ENCODE results near the gene MOB1B.
"Not testable (repeated sequence)": the region's sequence is repeated elsewhere in the genome, so short reads cannot be mapped to it uniquely, and the experiment has no call there.

The MOB1B gene

DNA sequence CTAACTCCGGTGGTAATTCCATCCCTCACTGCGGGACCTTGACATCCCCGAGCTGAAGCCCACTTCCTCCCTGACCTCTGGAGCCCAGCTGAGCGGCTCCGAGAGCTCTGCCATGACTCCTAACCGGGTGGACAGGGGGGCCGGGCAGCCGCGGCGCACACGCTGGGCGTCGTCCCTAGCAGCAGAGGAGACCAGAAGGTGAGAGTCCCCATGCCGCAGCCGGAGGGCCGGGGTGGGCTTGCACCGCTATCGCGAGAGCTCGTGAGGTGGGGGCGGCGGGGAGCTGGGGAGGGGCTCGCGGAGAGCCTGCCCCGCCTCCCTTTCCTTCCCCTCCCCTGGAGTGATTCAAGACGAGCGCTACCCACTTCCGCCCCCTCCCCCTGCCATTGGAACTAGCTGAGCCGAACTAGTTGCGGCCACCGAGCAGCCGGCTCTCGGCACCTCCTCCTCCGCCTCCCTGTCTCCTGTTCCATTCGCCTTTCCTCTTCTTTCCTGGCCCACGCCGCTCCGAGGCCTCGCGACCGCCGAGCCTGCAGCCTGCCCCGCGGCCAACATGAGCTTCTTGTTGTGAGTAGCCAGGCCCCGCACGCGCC is at the start of gene MOB1B:
Gene MOB1B (plus strand): TSS at position 386 of the 593 bp plus-strand sequence. CDS start 168 bp downstream, at position 554.
- DNase-seq, result peak; percentile 37

GRCh38 chr4:70855464-70855863 is 46.7 kb upstream of the MOB1B start:
- DNase-seq, result no peak

DNA sequence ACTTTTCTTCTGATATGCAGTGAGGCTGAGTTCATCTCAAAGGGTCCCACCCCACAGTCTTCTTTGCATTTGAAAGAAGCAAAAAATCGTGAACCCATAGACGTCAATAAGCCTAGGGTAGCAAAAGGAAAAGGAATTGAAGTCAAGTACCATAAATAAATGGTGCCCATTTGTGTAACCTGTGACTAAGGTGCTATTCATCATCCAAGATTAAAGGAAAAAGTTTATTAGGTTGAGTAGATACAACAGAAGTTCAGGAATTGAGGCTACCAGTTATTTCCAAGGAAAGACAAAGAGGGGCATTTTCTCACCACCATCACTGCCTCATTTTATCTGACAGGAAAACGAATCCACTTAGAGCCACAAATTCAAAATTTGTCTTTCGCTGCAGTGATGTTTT is 43.7 kb upstream of the MOB1B start:
- DNase-seq, result no peak

- DNase-seq, result no peak
These were observed 43.1 kb upstream of the MOB1B start for GRCh38 chr4:70859066-70859465.

DNA sequence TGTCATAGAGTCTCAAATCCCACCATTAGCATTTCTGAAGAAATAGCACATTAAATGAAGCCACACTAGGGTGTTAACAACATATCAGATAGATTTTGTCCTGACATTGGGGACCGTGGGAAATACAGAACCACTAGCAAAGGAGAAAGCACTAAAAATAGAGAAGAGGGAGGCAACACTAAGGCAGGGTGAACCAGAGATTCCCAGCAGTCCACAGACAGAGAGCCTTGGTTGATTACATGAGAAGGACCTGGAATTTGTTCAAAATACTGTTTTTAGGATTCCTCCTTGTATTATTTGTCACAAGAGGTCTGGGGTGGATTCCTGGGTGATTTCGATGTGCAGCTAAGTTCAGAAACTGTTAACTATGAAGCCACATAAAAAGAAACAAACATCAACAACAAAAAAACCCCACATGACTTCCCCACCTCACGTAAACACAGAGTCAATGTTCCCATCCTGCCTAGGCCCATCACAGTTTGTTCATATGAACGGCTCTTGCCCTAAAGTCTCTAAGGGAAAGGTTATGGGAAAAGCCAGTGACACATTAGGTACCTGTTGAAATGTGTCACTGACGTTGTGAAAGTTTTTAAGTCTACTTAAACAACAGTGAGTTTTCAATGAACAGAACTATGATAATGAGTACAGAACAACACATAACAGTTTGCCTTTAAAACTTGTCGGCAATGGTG is 38.9 kb upstream of the MOB1B start:
- no peak for DNase-seq

- no peak for DNase-seq
These were observed 33.4 kb upstream of the MOB1B start for GRCh38 chr4:70868778-70869177.

DNA sequence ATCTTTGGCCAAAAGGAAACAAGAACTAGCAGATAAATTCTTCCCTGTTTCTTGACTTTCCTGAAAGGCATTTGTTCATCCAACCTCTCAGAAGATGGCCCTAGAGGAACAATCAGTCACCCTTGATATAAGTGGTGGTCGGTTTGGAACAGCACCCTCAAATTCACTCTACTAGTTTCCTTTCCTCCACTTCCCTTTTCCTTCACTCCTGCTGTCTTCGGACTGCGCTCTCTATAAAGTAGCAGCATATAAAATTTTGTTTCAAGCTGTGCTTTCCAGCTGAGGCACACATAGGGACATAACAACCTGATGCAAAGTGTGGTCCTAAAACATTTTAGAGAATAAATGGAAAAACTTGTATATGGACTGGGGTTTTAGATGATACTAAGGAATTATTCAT is 29.0 kb upstream of the MOB1B start:
- DNase-seq, result no peak

DNA sequence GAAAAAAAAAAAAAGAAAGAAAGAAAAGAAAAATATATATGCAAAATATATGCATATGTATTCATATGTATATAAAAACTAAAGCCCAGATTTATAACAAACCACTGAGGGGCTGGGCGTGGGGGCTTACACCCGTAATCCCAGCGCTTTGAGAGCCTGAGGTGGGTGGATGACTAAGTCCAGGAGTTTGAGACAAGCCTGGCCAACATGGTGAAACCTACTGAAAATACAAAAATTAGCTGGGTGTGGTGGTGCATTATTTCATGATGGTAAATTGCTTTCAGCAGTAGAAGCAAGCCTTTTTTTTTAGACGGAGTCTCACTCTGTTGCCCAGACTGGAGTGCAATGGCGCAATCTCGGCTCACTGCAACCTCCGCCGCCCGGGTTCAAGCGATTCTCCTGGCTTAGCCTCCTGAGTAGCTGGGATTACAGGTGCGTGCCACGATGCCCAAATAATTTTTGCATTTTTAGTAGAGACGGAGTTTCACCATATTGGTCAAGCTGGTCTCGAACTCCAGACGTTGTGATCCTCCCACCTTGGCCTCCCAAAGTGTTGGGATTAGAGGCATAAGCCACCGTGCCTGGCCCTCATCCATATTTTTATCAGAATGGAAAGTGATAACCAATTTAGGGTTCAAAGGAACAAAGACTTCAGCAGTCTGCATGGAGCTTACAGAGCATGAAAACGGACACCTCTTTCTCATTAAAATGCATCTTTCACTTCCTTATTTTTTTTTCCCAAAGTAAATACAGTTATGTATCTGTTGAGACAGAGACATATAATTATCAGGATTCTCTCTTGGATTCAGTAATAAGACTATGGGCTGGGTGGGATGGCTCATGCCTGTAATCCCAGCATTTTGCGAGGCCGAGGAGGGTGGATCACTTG is 27.7 kb upstream of the MOB1B start:
- DNase-seq, result no peak

- no peak for DNase-seq
These were observed 24.6 kb upstream of the MOB1B start for GRCh38 chr4:70877556-70877955.

DNA sequence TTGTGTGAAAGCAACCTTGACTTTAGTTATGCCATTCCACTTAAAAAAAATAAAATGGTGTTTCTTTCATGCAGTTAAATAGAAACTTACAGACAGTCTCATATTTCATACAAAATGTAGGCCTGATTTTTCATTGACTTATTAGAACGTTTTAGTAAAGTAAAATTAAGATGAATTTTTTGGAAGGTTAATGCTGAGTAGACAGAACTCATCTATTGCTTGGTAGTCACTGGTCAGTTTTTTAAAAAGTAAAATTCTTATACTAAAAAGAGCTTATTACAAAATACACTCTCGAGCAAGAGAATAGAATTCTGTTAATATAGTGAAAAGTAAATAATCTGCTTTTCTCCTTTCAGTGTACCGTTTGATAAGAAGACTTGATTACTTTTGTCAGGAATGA is 21.4 kb upstream of the MOB1B start:
- DNase-seq, result no peak

DNA sequence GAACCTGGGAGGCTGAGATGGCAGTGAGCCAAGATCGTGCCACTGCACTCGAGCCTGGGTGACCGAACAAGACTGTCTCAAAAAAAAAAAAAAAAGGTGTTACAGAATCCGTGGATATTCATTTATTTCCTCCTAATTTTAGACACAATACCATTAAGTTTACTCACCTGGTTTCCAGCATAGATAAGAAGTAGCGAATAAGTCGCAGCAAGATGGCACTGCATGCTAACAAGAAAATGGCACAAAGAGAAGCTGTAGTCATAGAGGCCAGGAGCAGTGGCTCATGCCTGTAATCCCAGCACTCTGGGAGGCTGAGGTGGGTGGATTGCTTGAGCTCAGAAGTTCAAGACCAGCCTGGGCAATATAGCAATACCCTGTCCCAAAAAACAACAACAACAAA is 17.0 kb upstream of the MOB1B start:
- DNase-seq, result no peak

GRCh38 chr4:70892086-70892769 is 9.9 kb upstream of the MOB1B start:
- peak; percentile 14 for DNase-seq

DNA sequence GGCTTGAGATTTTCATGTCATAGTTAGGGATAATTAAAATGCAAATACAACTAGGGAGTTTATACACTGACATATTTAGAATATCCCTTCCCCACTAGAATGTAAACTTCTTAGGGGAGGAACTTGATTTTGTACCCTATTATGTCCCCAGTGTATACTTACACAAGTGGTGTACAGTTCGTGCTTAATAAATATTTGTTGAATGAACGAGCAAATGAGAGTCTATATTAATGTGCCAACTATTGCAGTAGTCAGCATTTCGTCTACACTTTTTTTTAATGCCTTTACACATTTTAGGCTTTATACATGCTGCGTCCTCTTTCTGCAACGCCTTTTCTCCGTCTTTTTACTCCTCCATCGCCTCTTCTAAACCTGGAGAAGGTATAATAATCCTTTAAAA is 8.4 kb upstream of the MOB1B start:
- DNase-seq, result no peak

- no peak for DNase-seq
These were observed 6.8 kb upstream of the MOB1B start for GRCh38 chr4:70895405-70895804.

- DNase-seq, result no peak
These were observed 6.2 kb upstream of the MOB1B start for GRCh38 chr4:70895811-70896491.

DNA sequence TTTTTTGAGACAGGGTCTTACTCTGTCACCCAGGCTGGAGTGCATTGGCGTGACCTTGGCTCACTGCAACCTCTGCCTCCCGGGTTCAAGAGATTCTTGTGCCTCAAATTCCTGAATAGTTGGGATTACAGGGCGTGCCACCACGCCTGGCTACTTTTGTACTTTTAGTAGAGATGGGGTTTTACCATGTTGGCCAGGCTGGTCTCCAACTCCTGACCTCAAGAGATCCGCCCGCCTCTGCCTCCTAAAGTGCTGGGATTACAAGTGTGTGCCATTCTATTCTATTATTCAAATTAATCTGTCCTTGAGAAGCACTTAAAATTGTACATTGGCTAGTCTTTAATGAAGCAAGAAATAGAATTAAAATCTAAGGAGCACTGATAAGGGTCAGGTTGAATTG is 3.6 kb upstream of the MOB1B start:
- DNase-seq, result not testable (repeated sequence)

- no peak for DNase-seq
These were observed 574 bp upstream of the MOB1B start for GRCh38 chr4:70901607-70901983.

DNA sequence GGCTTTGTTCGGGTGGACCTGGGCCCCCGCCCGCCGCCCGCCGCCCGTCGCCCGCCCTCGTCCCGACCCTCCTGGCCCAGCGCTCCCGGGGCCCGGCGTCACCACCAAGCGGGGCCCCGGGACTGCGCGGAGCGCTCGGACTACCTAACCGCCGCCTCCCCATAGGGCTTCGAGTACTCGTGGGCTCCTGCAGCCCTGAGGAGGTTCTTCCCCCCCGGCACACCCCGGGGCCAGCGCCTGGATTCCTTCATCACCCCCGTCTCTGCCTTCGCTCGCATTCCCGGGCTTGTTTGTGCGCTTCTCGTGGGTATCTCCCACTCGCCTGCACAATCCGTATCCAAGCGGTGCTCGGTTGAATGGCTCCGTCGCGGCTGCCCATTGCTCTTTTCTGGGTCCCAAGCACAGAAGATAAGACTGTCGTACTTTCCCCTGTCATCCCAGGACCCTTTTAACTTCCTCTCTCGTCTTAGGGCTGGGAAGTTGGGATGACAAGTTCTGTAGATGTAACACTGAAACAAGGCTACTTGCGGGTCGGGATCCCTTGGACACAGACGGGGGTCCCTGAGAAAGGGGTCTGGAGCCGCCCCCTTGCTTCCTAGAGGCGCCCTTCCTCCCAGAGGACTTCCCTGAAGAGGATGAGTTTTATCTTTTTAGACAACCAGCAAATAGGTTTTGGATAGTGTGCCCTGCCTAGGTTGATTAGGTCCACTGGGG is 565 bp downstream of the MOB1B start:
- no peak for DNase-seq

DNA sequence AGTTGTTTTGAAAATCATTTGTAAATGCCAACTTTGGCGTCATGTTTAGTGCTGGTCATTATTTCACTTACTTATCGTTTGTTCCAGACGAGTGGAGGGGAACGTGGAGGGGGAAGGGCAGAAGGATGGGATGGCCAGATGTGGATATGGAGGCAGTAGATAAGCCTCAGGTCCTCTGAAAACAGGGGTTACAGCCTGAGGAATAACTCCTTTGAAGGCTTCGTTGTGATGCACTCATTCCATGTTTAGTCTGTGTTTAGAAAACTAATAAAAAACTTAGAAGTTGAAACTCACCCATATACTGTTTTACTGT is 1.1 kb downstream of the MOB1B start:
- no peak for DNase-seq

GRCh38 chr4:70908993-70909556 is 6.9 kb downstream of the MOB1B start:
- no peak for DNase-seq

DNA sequence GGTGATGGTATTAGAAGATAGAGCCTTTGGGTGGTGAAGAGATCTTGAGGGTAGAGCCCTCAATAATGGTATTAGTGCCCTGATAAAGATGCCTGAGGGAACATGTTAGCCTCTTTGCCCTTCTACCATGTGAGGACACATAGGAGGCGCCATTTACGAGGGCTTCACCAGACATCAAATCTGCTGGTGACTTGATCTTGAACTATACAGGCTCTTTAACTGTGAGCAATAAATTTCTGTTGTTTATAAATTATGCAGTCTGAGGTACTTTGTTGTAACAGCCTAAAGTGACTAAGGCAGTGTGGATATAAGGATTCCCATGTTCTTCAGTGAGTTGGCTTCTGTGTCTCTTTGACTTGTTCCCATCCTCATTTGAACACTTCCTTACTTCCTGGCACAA is 11.8 kb downstream of the MOB1B start:
- no peak for DNase-seq

DNA sequence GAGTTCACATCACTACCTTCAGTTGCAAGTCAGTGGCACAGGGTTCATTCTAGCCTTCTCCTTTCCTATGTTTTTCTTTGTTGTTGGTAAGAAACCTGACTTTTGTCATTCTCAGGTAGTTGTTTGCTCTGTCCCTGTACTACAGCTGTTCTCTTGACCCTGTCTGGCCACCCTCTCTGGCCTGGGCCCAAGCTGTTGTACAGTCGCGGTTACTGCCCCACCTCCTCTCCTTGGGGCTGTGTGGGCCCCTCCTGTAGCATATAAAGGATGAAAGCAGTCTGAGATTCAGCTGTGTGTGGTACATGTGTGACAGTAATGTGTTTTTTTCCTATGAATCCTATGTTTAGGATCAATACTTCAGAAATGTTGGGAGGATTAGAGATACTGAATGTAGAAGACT is 12.5 kb downstream of the MOB1B start:
- no peak for DNase-seq
